ENCODE measurements around the gene NAALADL2. TPM values are rescaled to one million over a fixed set of nuclear protein-coding genes. Genes with fewer than 3 reads are reported as not detected.

The NAALADL2 gene
- total and polyA plus RNA-seq, 2 donors (not counting 3 experiments of a cell fraction or from before 2014, with no cell fraction given) = 1.1 to 4.0 TPM

DNA sequence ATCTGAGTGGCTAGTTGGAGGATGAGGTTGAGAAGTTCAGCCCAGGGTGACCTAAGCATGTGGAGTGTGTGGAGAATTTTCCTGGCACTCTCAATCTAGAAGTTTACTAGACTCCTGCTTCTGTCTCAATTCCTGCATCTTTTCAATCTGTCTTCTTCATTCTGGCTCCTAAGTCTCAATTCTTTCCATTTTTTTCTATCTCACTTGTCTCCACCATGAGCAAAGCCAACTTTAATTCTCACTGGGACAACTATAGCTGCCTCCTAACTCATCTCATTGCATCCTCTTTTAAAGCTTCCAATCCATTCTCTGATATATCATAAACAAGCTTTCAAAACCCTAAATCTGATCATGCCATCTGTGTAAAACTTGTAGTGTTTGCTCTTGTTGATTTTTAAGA is 569.3 kb downstream of the NAALADL2 start:
- Histone ChIP-seq H3K9me3 (replicated peaks; ENCODE audit: control insufficient read depth, insufficient read depth, low read length) (no peaks in the 10 kb centered on the region), H3K4me2 (ENCODE audit: insufficient read depth, low read length) (no peak overlapping the region), H3K4me1 (ENCODE audit: control insufficient read depth, extremely low read depth, insufficient read depth, low read length) (peaks cover 8% of the 10 kb centered on the region), H4K20me1 (replicated peaks; ENCODE audit: control insufficient read depth, extremely low read depth, insufficient read depth, low read length) (no peaks in the 10 kb centered on the region), H3K36me3 (ENCODE audit: control insufficient read depth in 2 of 2, extremely low read depth in 1 of 2, insufficient read depth in 2 of 2, low read length in 2 of 2) (no peaks in the 10 kb centered on the region), H3K9me1 (replicated peaks; ENCODE audit: control insufficient read depth, extremely low read depth, insufficient read depth, low read length) (no peaks in the 10 kb centered on the region), H2AFZ (ENCODE audit: low read depth, low read length) (no peak overlapping the region), H3K79me2 (ENCODE audit: control insufficient read depth, insufficient read depth, low read length) (no peaks in the 10 kb centered on the region), H3K27me3 (ENCODE audit: control insufficient read depth in 2 of 2, insufficient read depth in 2 of 2, low read length in 2 of 2) (no peaks in the 10 kb centered on the region), H3K4me3 (replicated peaks in 1 of 3; ENCODE audit: insufficient read depth in 1 of 3, low read depth in 1 of 3, low read length in 3 of 3) (no peak overlapping the region), H3K9ac (replicated peaks; ENCODE audit: extremely low read depth, insufficient read depth, low read length) (no peak overlapping the region), H3K27ac (ENCODE audit: insufficient read depth, low read depth, low read length) (no peak overlapping the region)
- CTCF ChIA-PET = no interaction called here
- FAIRE-seq (no peak), DNase-seq (ENCODE audit: low read depth, low spot score) (no peak)
- dilution Hi-C loops (cut with MboI; ENCODE audit: extremely low pct_ligation_motif_present, low sequenced_read_pairs) = no loop called here
- intact Hi-C loops (cut with micrococcal nuclease) = no loop called here
- POLR2A ChIA-PET = no interaction called here
- no peak for TF ChIP-seq MYC (IDR thresholded peaks at IDR 0.05; ENCODE audit: low read depth, low read length)
- no peak for TF ChIP-seq FOS (IDR thresholded peaks at IDR 0.05; ENCODE audit: borderline replicate concordance, insufficient read depth, low read length)
- TF ChIP-seq CTCF (IDR thresholded peaks at IDR 0.05; ENCODE audit: extremely low read depth in 1 of 2, insufficient read depth in 1 of 2, low read depth in 1 of 2, low read length in 2 of 2) = no peak
- no peak for TF ChIP-seq MAX (IDR thresholded peaks at IDR 0.05; ENCODE audit: insufficient read depth, insufficient read length)
- TF ChIP-seq EZH2 (IDR thresholded peaks at IDR 0.05; ENCODE audit: borderline replicate concordance, low read depth, low read length, severe bottlenecking) = no peak
- TF ChIP-seq POLR2A (IDR thresholded peaks at IDR 0.05; ENCODE audit: low read depth, low read length) = no peak
- TF ChIP-seq JUN (IDR thresholded peaks at IDR 0.05; ENCODE audit: borderline replicate concordance, insufficient read depth, insufficient read length, low read depth) = no peak
- no peak for TF ChIP-seq POLR2AphosphoS5 (IDR thresholded peaks at IDR 0.05; ENCODE audit: insufficient read depth, low read depth, low read length)
- BruUV-seq (replicated peaks) = no TSS peak

Measured in endothelial cell of umbilical vein (primary cell).